ENCODE data around the gene NTNG1.

- TF ChIP-seq POLR2A (IDR thresholded peaks at IDR 0.05), result no peak
- TF ChIP-seq EP300 (IDR thresholded peaks at IDR 0.05), result no peak
- no peak for TF ChIP-seq CTCF (IDR thresholded peaks at IDR 0.05)
These were observed 182.9 kb downstream of the NTNG1 start for GRCh38 chr1:107323784-107324183.
